Cardiac muscle cell (in vitro differentiated cells and primary cell): Measurements from ENCODE around the gene MIXL1. TPM values are rescaled to one million over a fixed set of nuclear protein-coding genes. Genes with fewer than 3 reads are reported as not detected.
A peak's percentile ranks its signal among the peaks of the same experiment; 100 is the strongest.

ENCODE experiments used
- DNase-seq, 2 donors: peaks; one replicate each; pipeline versions ENCODE4 v3.0.0 to v3.0.0-alpha.2; 2010 to 2017; ENCODE audit warnings: low read depth in 1 of 2, low spot score in 1 of 2
- H3K27ac ChIP-seq: fragments of 200-600 bp; sonication (generic); 2 replicates; pipeline ENCODE4 v1.5.1; 2016
- H3K27me3 ChIP-seq: fragments of 200-600 bp; sonication (generic); 2 replicates; pipeline ENCODE4 v1.6.0; 2016; ENCODE audit warnings: control low read depth
- H3K36me3 ChIP-seq: fragments of 200-600 bp; sonication (generic); 2 replicates; pipeline ENCODE4 v1.5.1; 2016; ENCODE audit warnings: control low read depth
- H3K4me1 ChIP-seq: fragments of 200-600 bp; sonication (generic); 2 replicates; pipeline ENCODE4 v1.8.1; 2017; ENCODE audit warnings: low read depth, mild to moderate bottlenecking, mixed run types
- H3K4me3 ChIP-seq: fragments of 200-600 bp; sonication (generic); 2 replicates; pipeline ENCODE4 v1.5.1; 2016; ENCODE audit warnings: mild to moderate bottlenecking
- H3K9me3 ChIP-seq: fragments of 200-600 bp; sonication (generic); 2 replicates; pipeline ENCODE4 v1.5.1; 2017; ENCODE audit warnings: low read depth, mild to moderate bottlenecking, control low read depth
- polyA plus RNA-seq: library from polyadenylated mRNA; unstranded; fragments of >200 nt; fragmentation: Nextera tagmentation; extraction: Ambion mirVana; gene quantifications from 2 replicates; pipeline ENCODE4 v1.2.1, GENCODE V29; 2016
- total RNA-seq: library from RNA; depleted of rRNA; stranded (reverse); fragments of >200 nt; gene quantifications from 2 replicates; pipeline ENCODE4 v1.2.3, GENCODE V29; 2016
- TF ChIP-seq, protein P1 (sequence below): IDR thresholded peaks from 2 replicates; pipeline ENCODE4 v1.5.1; 2012; ENCODE audit warnings: low read depth, mild to moderate bottlenecking, low read length

MIXL1 gene
- total and polyA plus RNA-seq, 2 experiments from 2014 or later = 5.4 to 8.0 TPM

DNA sequence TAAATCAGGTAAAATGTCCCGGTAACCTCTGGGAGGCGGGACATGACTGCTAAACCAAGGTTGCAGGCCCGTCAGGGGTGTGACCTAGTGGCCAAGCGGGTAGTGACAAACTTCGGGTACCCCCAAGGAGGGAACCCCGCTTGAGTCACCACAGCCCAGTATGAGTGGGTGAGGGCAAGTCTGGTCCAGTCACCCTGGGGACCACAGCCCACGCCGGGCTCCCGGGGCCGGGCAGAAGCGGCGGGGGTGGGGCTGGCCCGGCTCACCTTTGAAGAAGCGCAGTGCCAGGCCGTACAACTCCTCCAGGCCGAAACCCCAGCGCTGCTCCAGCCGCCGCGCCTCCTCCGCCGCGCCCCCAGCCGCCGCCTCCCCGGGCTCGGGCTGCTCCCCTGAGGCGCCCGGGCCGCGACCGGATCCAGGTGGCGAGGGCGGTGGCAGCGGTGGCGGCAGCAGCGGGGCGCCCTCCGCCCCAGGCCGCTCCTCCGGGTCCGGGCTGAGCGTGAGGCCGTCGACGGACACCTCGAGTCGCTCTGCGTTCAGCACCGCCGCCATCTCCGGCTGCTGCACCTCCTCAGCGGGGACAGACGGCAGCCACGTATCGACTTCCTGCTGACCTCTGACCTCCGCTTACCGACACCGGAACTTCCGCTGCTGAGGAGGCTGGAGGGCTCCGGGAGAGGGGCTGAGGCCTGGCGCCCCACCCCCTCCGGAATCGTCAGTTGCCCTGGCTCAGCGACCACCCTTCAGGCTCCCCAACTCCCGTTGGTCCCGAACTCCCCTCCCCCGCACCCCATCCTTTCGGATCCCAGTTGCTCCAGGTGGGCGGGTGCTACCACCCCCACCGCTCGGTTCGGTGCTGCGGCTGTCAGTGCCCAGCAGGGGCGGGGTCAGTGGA, 37.1 kb upstream of the MIXL1 start, which contains the start of gene ACBD3:
Gene ACBD3 (minus strand): TSS at position 618 of the 895 bp plus-strand sequence. CDS start 66 bp downstream, at position 552.
- peak; percentile 89 to 93 for DNase-seq
- Histone ChIP-seq H3K4me1 (peaks cover 20% of the 10 kb centered on the region), H3K27ac (peak within 1 kb of the TSS; percentile 98), H3K4me3 (peak within 1 kb of the TSS; percentile 98), H3K9me3 (no peaks in the 10 kb centered on the region), H3K36me3 (no peaks in the 10 kb centered on the region), H3K27me3 (no peaks in the 10 kb centered on the region)
- TF ChIP-seq, protein P1, sequence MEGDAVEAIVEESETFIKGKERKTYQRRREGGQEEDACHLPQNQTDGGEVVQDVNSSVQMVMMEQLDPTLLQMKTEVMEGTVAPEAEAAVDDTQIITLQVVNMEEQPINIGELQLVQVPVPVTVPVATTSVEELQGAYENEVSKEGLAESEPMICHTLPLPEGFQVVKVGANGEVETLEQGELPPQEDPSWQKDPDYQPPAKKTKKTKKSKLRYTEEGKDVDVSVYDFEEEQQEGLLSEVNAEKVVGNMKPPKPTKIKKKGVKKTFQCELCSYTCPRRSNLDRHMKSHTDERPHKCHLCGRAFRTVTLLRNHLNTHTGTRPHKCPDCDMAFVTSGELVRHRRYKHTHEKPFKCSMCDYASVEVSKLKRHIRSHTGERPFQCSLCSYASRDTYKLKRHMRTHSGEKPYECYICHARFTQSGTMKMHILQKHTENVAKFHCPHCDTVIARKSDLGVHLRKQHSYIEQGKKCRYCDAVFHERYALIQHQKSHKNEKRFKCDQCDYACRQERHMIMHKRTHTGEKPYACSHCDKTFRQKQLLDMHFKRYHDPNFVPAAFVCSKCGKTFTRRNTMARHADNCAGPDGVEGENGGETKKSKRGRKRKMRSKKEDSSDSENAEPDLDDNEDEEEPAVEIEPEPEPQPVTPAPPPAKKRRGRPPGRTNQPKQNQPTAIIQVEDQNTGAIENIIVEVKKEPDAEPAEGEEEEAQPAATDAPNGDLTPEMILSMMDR = no peak

GRCh38 chr1:226187019-226187322, 36.5 kb upstream of the MIXL1 start:
- H3K27ac ChIP-seq = peak overlapping the region; percentile 98
- peak overlapping the region; percentile 98 for H3K4me3 ChIP-seq
- TF ChIP-seq, protein P1 = no peak
- H3K4me1 ChIP-seq = peaks cover 20% of the 10 kb centered on the region
- H3K36me3 ChIP-seq = no peaks in the 10 kb centered on the region
- no peaks in the 10 kb centered on the region for H3K9me3 ChIP-seq
- no peaks in the 10 kb centered on the region for H3K27me3 ChIP-seq
- DNase-seq = no peak

- Histone ChIP-seq H3K9me3 (no peaks in the 10 kb centered on the region), H3K4me1 (peaks cover 16% of the 10 kb centered on the region), H3K27me3 (no peaks in the 10 kb centered on the region), H3K27ac (peak overlapping the region; percentile 98), H3K36me3 (no peaks in the 10 kb centered on the region), H3K4me3 (peak overlapping the region; percentile 98)
- no peak for DNase-seq
- TF ChIP-seq, protein P1 = no peak
Measured at GRCh38 chr1:226187380-226187779, 36.1 kb upstream of the MIXL1 start.

DNA sequence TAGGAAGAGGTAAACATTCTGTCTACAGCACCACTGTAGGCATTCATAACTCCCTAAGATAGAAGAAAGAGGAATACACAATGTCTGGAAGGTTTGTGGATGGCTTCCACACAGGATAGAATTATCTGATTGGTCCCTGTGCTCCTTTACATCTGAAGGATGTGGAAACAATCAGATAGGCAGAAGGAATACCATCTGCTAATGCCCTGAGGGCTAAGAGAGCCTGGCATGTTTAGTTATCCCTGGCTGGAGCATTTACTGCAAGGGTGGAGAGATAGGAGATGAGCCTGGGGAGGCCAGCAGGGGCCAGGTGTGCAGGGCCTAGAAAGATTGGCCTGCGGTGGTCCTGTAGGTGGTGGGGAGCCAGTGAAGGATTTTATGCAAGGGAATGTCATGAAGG, 28.3 kb upstream of the MIXL1 start:
- H3K4me1 ChIP-seq = no peaks in the 10 kb centered on the region
- no peak for DNase-seq
- no peaks in the 10 kb centered on the region for H3K27me3 ChIP-seq
- H3K4me3 ChIP-seq = no peak overlapping the region
- no peak overlapping the region for H3K27ac ChIP-seq
- no peaks in the 10 kb centered on the region for H3K36me3 ChIP-seq
- no peaks in the 10 kb centered on the region for H3K9me3 ChIP-seq
- TF ChIP-seq, protein P1 = no peak

- H3K9me3 ChIP-seq = no peaks in the 10 kb centered on the region
- no peak overlapping the region for H3K4me3 ChIP-seq
- no peak for DNase-seq
- no peaks in the 10 kb centered on the region for H3K27me3 ChIP-seq
- TF ChIP-seq, protein P1 = no peak
- H3K36me3 ChIP-seq = no peaks in the 10 kb centered on the region
- H3K27ac ChIP-seq = no peak overlapping the region
- no peaks in the 10 kb centered on the region for H3K4me1 ChIP-seq
Measured at GRCh38 chr1:226199971-226200370, 23.5 kb upstream of the MIXL1 start.
